GM12878 (cell line): Measurements from ENCODE around the gene GID4. TPM values are rescaled to one million over a fixed set of nuclear protein-coding genes. Genes with fewer than 3 reads are reported as not detected.

Experiments
- ATAC-seq: fragments of 200-7000 bp; cut with Tn5 transposase; 3 replicates; pipeline ENCODE4 v1.9.1; 2020; ENCODE audit warnings: mild to moderate bottlenecking, moderate library complexity
- BruUV-seq: library from RNA; stranded (reverse); fragments of 400-500 nt; replicated peaks from 2 replicates; lab custom pipeline; 2021; lab: Mats Ljungman, UMichigan
- CTCF ChIA-PET: fragments of 300-600 bp; sonication (Branson Sonifier 250); formaldehyde crosslinking; extraction: SDS; loops from one replicate; lab custom pipeline; 2021; ENCODE audit warnings: inconsistent platforms; lab: Yijun Ruan, JAX
- POLR2A ChIA-PET: fragments of 350-600 bp; formaldehyde crosslinking; extraction: SDS; loops from one replicate; lab custom pipeline; 2021; ENCODE audit warnings: inconsistent platforms; lab: Charles Lee
- RAD21 ChIA-PET: fragments of 300-600 bp; sonication (Branson Sonifier 250); formaldehyde crosslinking; loops from one replicate; lab custom pipeline; 2023; ENCODE audit warnings: antibody characterized with exemption; ENCODE audit not compliant: unreplicated experiment; lab: Charles Lee
- SMC1A ChIA-PET: fragments of 300-600 bp; sonication (Branson Sonifier 250); formaldehyde crosslinking; loops from one replicate; lab custom pipeline; 2023; ENCODE audit not compliant: unreplicated experiment, uncharacterized antibody; lab: Charles Lee
- DNase-seq: peaks from one replicate; pipeline ENCODE4 v3.0.0-alpha.2; 2011; ENCODE audit warnings: low read depth, low spot score
- FAIRE-seq: peaks from 3 replicates; lab custom pipeline; 2011; peaks lifted over from hg19 to GRCh38; lab: Jason Lieb, UNC
- H2AFZ ChIP-seq: 2 replicates; pipeline ENCODE4 v1.6.0; 2011; ENCODE audit warnings: low read depth, low read length, control low read depth; ENCODE audit not compliant: control insufficient read depth
- H3K27ac ChIP-seq: 2 replicates; pipeline ENCODE4 v1.5.1; 2011; ENCODE audit warnings: control low read depth; ENCODE audit not compliant: control insufficient read depth, insufficient read depth
- H3K27me3 ChIP-seq, 2 experiments: replicated peaks in 1 of 2; 2 replicates each; pipeline versions ENCODE4 v1.6.0 to v1.6.1; 2011; ENCODE audit warnings: low read length in 1 of 2; ENCODE audit not compliant: control insufficient read depth in 2 of 2, insufficient read depth in 2 of 2
- H3K36me3 ChIP-seq, 2 experiments: 2 replicates each; pipeline ENCODE4 v1.5.1; 2011; ENCODE audit warnings: low read length in 1 of 2; ENCODE audit not compliant: control insufficient read depth in 2 of 2, insufficient read depth in 2 of 2
- H3K4me1 ChIP-seq: 2 replicates; pipeline ENCODE4 v1.6.1; 2011; ENCODE audit warnings: mild to moderate bottlenecking, low read length, moderate library complexity, mixed read lengths; ENCODE audit not compliant: control insufficient read depth, insufficient read depth
- H3K4me2 ChIP-seq: 2 replicates; pipeline ENCODE4 v1.6.0; 2011; ENCODE audit warnings: control low read depth; ENCODE audit not compliant: control insufficient read depth, insufficient read depth
- H3K4me3 ChIP-seq: fragments of 200-600 bp; sonication (generic); 2 replicates; pipeline ENCODE4 v1.5.1; 2016
- H3K79me2 ChIP-seq: 2 replicates; pipeline ENCODE4 v1.6.0; 2011; ENCODE audit warnings: low read length; ENCODE audit not compliant: control insufficient read depth, insufficient read depth
- H3K9ac ChIP-seq: 2 replicates; pipeline ENCODE4 v1.8.0; 2011; ENCODE audit warnings: low read length, control low read depth, mixed read lengths; ENCODE audit not compliant: control insufficient read depth, insufficient read depth
- H3K9me3 ChIP-seq: replicated peaks from 3 replicates; pipeline ENCODE4 v1.5.1; 2011; ENCODE audit warnings: mild to moderate bottlenecking, low read length; ENCODE audit not compliant: control insufficient read depth, insufficient read depth
- H4K20me1 ChIP-seq: 2 replicates; pipeline ENCODE4 v1.6.0; 2011; ENCODE audit not compliant: control insufficient read depth, insufficient read depth
- CHD1 ChIP-seq: IDR thresholded peaks from 2 replicates; pipeline ENCODE4 v1.6.1; 2012; ENCODE audit warnings: low read depth, low read length, improper control_type of control experiment
- CREB1 ChIP-seq: IDR thresholded peaks from 2 replicates; pipeline ENCODE4 v1.6.1; 2012; ENCODE audit warnings: low read depth, mild to moderate bottlenecking, inconsistent platforms
- ELK1 ChIP-seq: IDR thresholded peaks from 2 replicates; pipeline ENCODE4 v1.6.1; 2012; ENCODE audit warnings: low read depth, low read length, improper control_type of control experiment
- FOXK2 ChIP-seq: fragments of 450-650 bp; IDR thresholded peaks from 2 replicates; pipeline ENCODE4 v1.6.1; 2017; ENCODE audit warnings: mild to moderate bottlenecking, moderate library complexity
- GABPA ChIP-seq: IDR thresholded peaks from 2 replicates; pipeline ENCODE4 v1.6.1; 2014; ENCODE audit warnings: antibody characterized with exemption, low read depth, mild to moderate bottlenecking, inconsistent platforms
- HDGF ChIP-seq: fragments of 450-650 bp; IDR thresholded peaks from 2 replicates; pipeline ENCODE4 v1.6.1; 2016; ENCODE audit warnings: antibody characterized with exemption
- IKZF1 ChIP-seq: fragments of 450-650 bp; conservative IDR thresholded peaks from 2 replicates; pipeline ENCODE4 v1.6.1; 2017; ENCODE audit warnings: antibody characterized with exemption, mild to moderate bottlenecking
- PKNOX1 ChIP-seq: fragments of 450-650 bp; IDR thresholded peaks from 2 replicates; pipeline ENCODE4 v1.6.1; 2016; ENCODE audit warnings: mild to moderate bottlenecking
- RFX5 ChIP-seq: IDR thresholded peaks from 2 replicates; pipeline ENCODE4 v1.6.1; 2011; ENCODE audit warnings: low read depth, low read length, improper control_type of control experiment
- SMC3 ChIP-seq: IDR thresholded peaks from 2 replicates; pipeline ENCODE4 v1.6.1; 2011; ENCODE audit warnings: low read length, improper control_type of control experiment, borderline replicate concordance
- TARDBP ChIP-seq: IDR thresholded peaks from 2 replicates; pipeline ENCODE4 v1.6.1; 2016; ENCODE audit warnings: borderline replicate concordance
- USF1 ChIP-seq: IDR thresholded peaks from 2 replicates; pipeline ENCODE4 v1.6.1; 2011; ENCODE audit warnings: borderline replicate concordance, low read depth, mild to moderate bottlenecking, moderate library complexity, mixed read lengths, low read length; ENCODE audit not compliant: insufficient read depth; ENCODE audit errors: extremely low read length
- YBX1 ChIP-seq: fragments of 450-650 bp; IDR thresholded peaks from 2 replicates; pipeline ENCODE4 v1.6.1; 2016; ENCODE audit warnings: antibody characterized with exemption
- ZBTB33 ChIP-seq: fragments of 450-650 bp; IDR thresholded peaks from 2 replicates; pipeline ENCODE4 v1.6.1; 2017; ENCODE audit warnings: mild to moderate bottlenecking
- ZNF207 ChIP-seq: fragments of 450-650 bp; IDR thresholded peaks from 2 replicates; pipeline ENCODE4 v1.6.1; 2014; ENCODE audit warnings: antibody characterized with exemption, mild to moderate bottlenecking, borderline replicate concordance
- ZNF274 ChIP-seq: IDR thresholded peaks from one replicate; pipeline ENCODE4 v1.8.0; 2011; ENCODE audit not compliant: insufficient read length, insufficient read depth
- ZNF622 ChIP-seq: fragments of 450-650 bp; IDR thresholded peaks from 2 replicates; pipeline ENCODE4 v1.6.1; 2017; ENCODE audit warnings: mild to moderate bottlenecking, inconsistent platforms
- WGBS: methylation state at CpG from one replicate; pipeline ENCODE4 v1.1.6; 2016; ENCODE audit warnings: low lambda C conversion rate; ENCODE audit not compliant: insufficient replicate concordance, insufficient coverage; ENCODE audit errors: missing lambda C conversion rate; 5-methylcytosine and 5-hydroxymethylcytosine counted together
- in situ Hi-C: fragments of 300-500 bp; cut with MboI; formaldehyde crosslinking; loops from 9 replicates; pipeline ENCODE4 v1.14.3; 2018; ENCODE audit warnings: mixed read lengths
- intact Hi-C: fragments of 100-400 bp; cut with micrococcal nuclease; formaldehyde crosslinking; loops from one replicate; pipeline ENCODE4 v1.14.2; 2022; ENCODE audit not compliant: unreplicated experiment
- polyA plus RNA-seq, 11 experiments: library from polyadenylated mRNA; depleted of rRNA in 4 of 11; unstranded in 6 of 11; stranded (reverse) in 5 of 11; fragments of >200 nt; fragmentation: Nextera tagmentation in 4 of 11; fragmentation: Illumina TruSeq in 1 of 11; extraction: Ambion mirVana in 4 of 11; extraction: Trizol in 1 of 11; gene quantifications; 1 replicate in 1 of 11; 2 replicates in 10 of 11; pipeline versions ENCODE4 v1.2.1 to v1.2.3, GENCODE V29; 2011 to 2016; ENCODE audit warnings: inconsistent platforms in 2 of 11, missing spikeins in 2 of 11, low read depth in 1 of 11
- total RNA-seq, 4 experiments: library from RNA; depleted of rRNA in 3 of 4; stranded (reverse); fragments of >200 nt in 3 of 4; fragmentation: Illumina TruSeq in 1 of 4; extraction: Trizol in 1 of 4; gene quantifications; 2 replicates each; pipeline versions ENCODE4 v1.2.1 to v1.2.3, GENCODE V29; 2013 to 2021

Gene GID4
- total and polyA plus RNA-seq, 10 of the 15 experiments (the other 5 are each of a cell fraction or from before 2014, with no cell fraction given): 0.93 to 7.3 (median 3.6) TPM

GRCh38 chr17:18065546-18065945 is 26.3 kb downstream of the GID4 start:
- Histone ChIP-seq H4K20me1 (no peaks in the 10 kb centered on the region), H3K4me3 (no peak overlapping the region), H3K9me3 (no peaks in the 10 kb centered on the region), H3K36me3 (peaks cover 0 to 8% of the 10 kb centered on the region in 2 experiments; a peak in 3 of 4 replicates), H3K4me1 (no peaks in the 10 kb centered on the region), H3K9ac (no peak overlapping the region), H3K4me2 (no peak overlapping the region), H3K27ac (no peak overlapping the region), H3K79me2 (no peaks in the 10 kb centered on the region), H3K27me3 (no peaks in the 10 kb centered on the region), H2AFZ (no peak overlapping the region)
- ATAC-seq (no peak), DNase-seq (no peak), FAIRE-seq (no peak)
- in situ Hi-C loops (no loop called here), intact Hi-C loops (no loop called here)
- CTCF ChIA-PET: no interaction called here
- POLR2A ChIA-PET: no interaction called here
- 91% methylated on average over 11 of the region's 11 CpGs for WGBS
- SMC1A ChIA-PET: no interaction called here
- RAD21 ChIA-PET: no interaction called here
- BruUV-seq: no TSS peak
- no peak for TF ChIP-seq GABPA
- no peak for TF ChIP-seq FOXK2
- no peak for TF ChIP-seq YBX1
- no peak for TF ChIP-seq TARDBP
- TF ChIP-seq HDGF: no peak
- TF ChIP-seq IKZF1: no peak
- no peak for TF ChIP-seq USF1
- no peak for TF ChIP-seq ZNF622
- TF ChIP-seq ZNF274: no peak
- no peak for TF ChIP-seq CREB1
- TF ChIP-seq CHD1: no peak
- TF ChIP-seq ZNF207: no peak
- no peak for TF ChIP-seq SMC3
- no peak for TF ChIP-seq RFX5
- no peak for TF ChIP-seq ZBTB33
- TF ChIP-seq PKNOX1: no peak
- no peak for TF ChIP-seq ELK1
